HG03108 (cell line): ENCODE results near the gene GMCL2.

Experiments
- ATAC-seq: cut with Tn5 transposase; IDR thresholded peaks from one replicate; pipeline ENCODE4 v1.9.1; 2021; ENCODE audit warnings: moderate library complexity; ENCODE audit not compliant: unreplicated experiment

GMCL2 gene

GRCh38 chr5:178147406-178147805, 39.8 kb downstream of the GMCL2 start:
- ATAC-seq, result no peak

- ATAC-seq, result no peak
Observed at GRCh38 chr5:178145965-178146820, 41.0 kb downstream of the GMCL2 start.

- no peak for ATAC-seq
Observed at GRCh38 chr5:178143901-178144300, 43.3 kb downstream of the GMCL2 start.

GRCh38 chr5:178143246-178143645, 43.9 kb downstream of the GMCL2 start:
- no peak for ATAC-seq

GRCh38 chr5:178142642-178143041, 44.5 kb downstream of the GMCL2 start:
- no peak for ATAC-seq

GRCh38 chr5:178141550-178141949, 45.6 kb downstream of the GMCL2 start:
- ATAC-seq, result no peak

GRCh38 chr5:178137991-178138390, 49.2 kb downstream of the GMCL2 start:
- ATAC-seq, result no peak

- no peak for ATAC-seq
Observed at GRCh38 chr5:178136990-178137389, 50.2 kb downstream of the GMCL2 start.
